Prostate gland (tissue), 1 donor: ENCODE results near the gene ATP13A2.

ENCODE experiments used
- POLR2A ChIP-seq: fragments of 450-650 bp; IDR thresholded peaks from one replicate; pipeline ENCODE4 v1.6.1; 2016; ENCODE audit warnings: antibody characterized with exemption, mild to moderate bottlenecking
- POLR2AphosphoS5 ChIP-seq: sonication (generic); formaldehyde crosslinking; IDR thresholded peaks from one replicate; pipeline ENCODE4 v1.6.1; 2017; ENCODE audit warnings: antibody characterized with exemption

DNA sequence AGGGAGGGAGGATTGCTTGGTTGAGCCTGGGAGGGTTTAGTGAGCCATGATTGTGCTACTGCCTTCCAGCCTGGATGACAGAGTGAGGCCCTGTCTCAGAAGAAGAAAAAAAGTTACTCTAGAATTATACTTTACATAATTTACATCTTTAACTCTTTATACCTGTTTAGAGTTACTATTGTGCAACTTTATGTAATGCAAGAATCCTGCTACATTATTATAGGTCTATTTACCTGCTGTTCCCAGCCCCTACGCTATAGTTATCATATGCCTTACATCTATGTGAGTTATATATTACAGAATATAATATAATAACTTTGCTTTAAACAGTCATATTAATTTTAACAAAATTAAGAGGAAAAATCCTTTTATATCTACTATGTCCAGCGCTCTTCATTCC, 27.8 kb upstream of the ATP13A2 start:
- TF ChIP-seq POLR2AphosphoS5 (no peak), POLR2A (no peak)
